GM19372 (cell line): ENCODE measurements around the gene LPCAT2.
"Not testable (repeated sequence)": the region's sequence is repeated elsewhere in the genome, so short reads cannot be mapped to it uniquely, and the experiment has no call there.

Source experiments
- ATAC-seq: cut with Tn5 transposase; IDR thresholded peaks from one replicate; pipeline ENCODE4 v1.9.1; 2021; ENCODE audit warnings: mild to moderate bottlenecking, low read depth, moderate library complexity; ENCODE audit not compliant: unreplicated experiment

LPCAT2 gene

GRCh38 chr16:55577887-55578286 is 69.0 kb downstream of the LPCAT2 start:
- ATAC-seq: no peak

GRCh38 chr16:55585631-55586030 is 76.8 kb downstream of the LPCAT2 start:
- no peak for ATAC-seq

GRCh38 chr16:55588799-55589198 is 79.9 kb downstream of the LPCAT2 start:
- ATAC-seq: no peak

- ATAC-seq: no peak
Measured at GRCh38 chr16:55592306-55592705, 83.4 kb downstream of the LPCAT2 start.

GRCh38 chr16:55597928-55598327 is 89.1 kb downstream of the LPCAT2 start:
- ATAC-seq: no peak

GRCh38 chr16:55605754-55606336 is 97.0 kb downstream of the LPCAT2 start:
- ATAC-seq: no peak

GRCh38 chr16:55613613-55614335 is 104.9 kb downstream of the LPCAT2 start:
- ATAC-seq: no peak

GRCh38 chr16:55615071-55615470 is 106.2 kb downstream of the LPCAT2 start:
- ATAC-seq: no peak

GRCh38 chr16:55615670-55616069 is 106.8 kb downstream of the LPCAT2 start:
- ATAC-seq: not testable (repeated sequence)

GRCh38 chr16:55621771-55622170 is 112.9 kb downstream of the LPCAT2 start:
- no peak for ATAC-seq

- ATAC-seq: no peak
Measured at GRCh38 chr16:55622272-55622671, 113.4 kb downstream of the LPCAT2 start.

GRCh38 chr16:55622930-55623561 is 114.2 kb downstream of the LPCAT2 start:
- no peak for ATAC-seq

- no peak for ATAC-seq
Measured at GRCh38 chr16:55623640-55624039, 114.8 kb downstream of the LPCAT2 start.

- no peak for ATAC-seq
Measured at GRCh38 chr16:55624696-55625095, 115.8 kb downstream of the LPCAT2 start.

GRCh38 chr16:55625843-55626242 is 117.0 kb downstream of the LPCAT2 start:
- ATAC-seq: no peak

GRCh38 chr16:55628306-55628968 is 119.6 kb downstream of the LPCAT2 start:
- ATAC-seq: no peak

- ATAC-seq: no peak
Measured at GRCh38 chr16:55630774-55631173, 121.9 kb downstream of the LPCAT2 start.

- ATAC-seq: no peak
Measured at GRCh38 chr16:55632259-55632658, 123.4 kb downstream of the LPCAT2 start.

GRCh38 chr16:55634193-55634592 is 125.3 kb downstream of the LPCAT2 start:
- ATAC-seq: no peak
